SK-N-DZ (cell line): ENCODE measurements around the gene GDF10.

ENCODE experiments used
- DNase-seq: peaks from one replicate; pipeline ENCODE4 v3.0.0-alpha.2; 2015; ENCODE audit warnings: low spot score

Gene GDF10

GRCh38 chr10:47333532-47333931, 33.5 kb downstream of the GDF10 start:
- DNase-seq = no peak

GRCh38 chr10:47334466-47335295, 34.7 kb downstream of the GDF10 start:
- DNase-seq = no peak

- DNase-seq = no peak
Measured at GRCh38 chr10:47335906-47336305, 35.9 kb downstream of the GDF10 start.

- no peak for DNase-seq
Measured at GRCh38 chr10:47336387-47337134, 36.6 kb downstream of the GDF10 start.

- DNase-seq = no peak
Measured at GRCh38 chr10:47337310-47337709, 37.3 kb downstream of the GDF10 start.

GRCh38 chr10:47339186-47339735, 39.3 kb downstream of the GDF10 start:
- DNase-seq = no peak

GRCh38 chr10:47339759-47340607, 40.0 kb downstream of the GDF10 start:
- DNase-seq = no peak

- DNase-seq = peak; percentile 21
Measured at GRCh38 chr10:47340608-47341170, 40.7 kb downstream of the GDF10 start.

GRCh38 chr10:47344996-47345870, 45.2 kb downstream of the GDF10 start:
- DNase-seq = no peak

- DNase-seq = no peak
Measured at GRCh38 chr10:47346581-47347302, 46.7 kb downstream of the GDF10 start.

GRCh38 chr10:47347303-47347675, 47.3 kb downstream of the GDF10 start:
- DNase-seq = no peak

GRCh38 chr10:47348138-47348651, 48.2 kb downstream of the GDF10 start, which contains the start of gene RBP3:
TSS of gene RBP3 (plus strand) at chr10:47348363. CDS start at chr10:47348485, 122 bp downstream.
- no peak for DNase-seq

GRCh38 chr10:47348661-47349470, 48.9 kb downstream of the GDF10 start:
- no peak for DNase-seq

GRCh38 chr10:47349516-47349915, 49.5 kb downstream of the GDF10 start:
- no peak for DNase-seq

GRCh38 chr10:47349941-47350371, 50.0 kb downstream of the GDF10 start:
- no peak for DNase-seq

- DNase-seq = no peak
Measured at GRCh38 chr10:47350671-47351640, 51.0 kb downstream of the GDF10 start.
